Midbrain (tissue), 1 donor: Measurements from ENCODE around the gene KRTAP10-11.
"Not testable (repeated sequence)": the region's sequence is repeated elsewhere in the genome, so short reads cannot be mapped to it uniquely, and the experiment has no call there.

Experiments used
- DNase-seq: peaks from one replicate; lab custom pipeline; 2025; lab: John Stamatoyannopoulos, UW

Gene KRTAP10-11

GRCh38 chr21:44664691-44665090, 18.5 kb downstream of the KRTAP10-11 start:
- no peak for DNase-seq

DNA sequence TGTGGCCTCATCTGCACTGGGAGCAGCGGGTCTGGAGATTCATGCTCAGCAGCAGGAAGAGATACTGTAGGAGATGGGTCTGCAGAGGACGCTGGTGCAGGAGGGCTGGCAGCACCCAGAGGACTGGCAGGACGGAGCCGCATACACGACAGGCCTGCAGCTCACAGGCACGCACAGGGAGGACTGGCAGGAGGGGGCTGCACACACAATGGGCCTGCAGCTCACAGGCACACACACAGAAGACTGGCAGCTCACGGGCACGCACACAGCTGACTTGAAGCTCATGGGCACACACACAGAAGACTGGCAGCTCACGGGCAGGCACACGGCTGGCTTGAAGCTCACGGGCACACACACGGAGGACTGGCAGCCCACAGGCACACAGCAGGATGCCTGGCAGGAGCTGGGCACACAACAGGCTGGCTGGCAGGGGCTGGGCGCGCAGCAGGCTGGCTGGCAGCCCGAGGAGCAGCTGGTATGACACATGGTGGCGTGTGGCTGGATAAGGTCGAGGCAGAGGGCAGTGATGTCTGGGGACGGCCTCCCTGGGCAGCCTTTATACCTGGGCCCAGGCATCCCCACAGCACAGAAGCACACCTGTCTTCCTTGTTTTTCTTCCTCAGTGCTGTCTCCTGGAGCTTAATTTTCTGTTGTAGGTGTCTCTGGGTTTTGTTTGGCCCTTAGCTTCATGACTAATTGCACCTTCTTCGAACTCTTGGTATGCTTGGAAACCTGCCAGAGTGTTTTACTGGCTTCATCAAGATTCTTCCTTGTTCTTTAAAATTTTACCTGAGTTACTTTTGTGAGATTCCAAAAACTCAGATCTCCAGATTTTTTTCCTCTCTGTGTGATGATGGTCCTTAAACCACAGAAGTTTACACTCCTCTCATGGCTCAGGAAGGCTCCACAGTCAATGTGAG, 20.4 kb downstream of the KRTAP10-11 start, which contains the start of gene KRTAP12-2:
TSS of gene KRTAP12-2 (minus strand) at position 527 of the 920 bp plus-strand sequence. CDS start at position 486, 41 bp downstream.
- DNase-seq, result no peak

- DNase-seq, result no peak
Measured at GRCh38 chr21:44667612-44668011, 21.4 kb downstream of the KRTAP10-11 start.

DNA sequence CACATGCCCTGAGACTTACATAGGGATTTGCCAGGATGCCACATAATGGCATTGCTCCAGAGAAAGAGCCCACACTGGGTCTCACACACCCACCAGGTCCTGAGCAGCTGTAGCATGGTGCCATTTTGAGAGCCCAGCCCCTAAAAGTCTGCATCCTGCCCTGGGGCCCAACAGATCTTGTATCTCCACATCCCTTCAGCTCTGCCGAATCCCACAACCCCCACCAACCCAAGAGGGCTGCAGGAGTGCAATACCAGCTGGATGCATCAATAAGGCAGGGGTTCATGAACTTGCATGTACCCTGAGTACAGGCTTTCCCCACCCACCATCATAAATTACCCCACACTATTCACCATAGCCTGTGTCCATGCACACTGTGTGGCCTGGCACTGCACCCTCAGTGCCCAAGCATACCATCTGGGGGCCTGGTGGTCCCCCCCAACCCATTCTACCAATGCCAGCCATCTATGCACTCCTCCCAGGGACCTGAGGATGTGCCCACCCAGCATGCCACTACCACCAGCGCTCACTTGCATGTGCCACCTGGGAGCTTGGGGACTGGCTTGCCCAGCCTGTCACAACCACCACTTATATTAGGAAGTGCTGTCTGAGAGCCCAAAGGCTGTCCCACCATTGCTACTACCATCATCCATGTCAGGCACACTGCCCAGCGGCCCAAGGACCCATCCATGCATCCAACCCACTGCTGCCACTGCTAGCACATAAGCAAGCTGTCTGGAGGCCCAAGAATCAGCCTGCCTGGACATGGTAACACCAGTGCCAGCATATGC, 24.6 kb downstream of the KRTAP10-11 start:
- no peak for DNase-seq

GRCh38 chr21:44671911-44672310, 25.7 kb downstream of the KRTAP10-11 start:
- no peak for DNase-seq

GRCh38 chr21:44677881-44678280, 31.7 kb downstream of the KRTAP10-11 start:
- no peak for DNase-seq

DNA sequence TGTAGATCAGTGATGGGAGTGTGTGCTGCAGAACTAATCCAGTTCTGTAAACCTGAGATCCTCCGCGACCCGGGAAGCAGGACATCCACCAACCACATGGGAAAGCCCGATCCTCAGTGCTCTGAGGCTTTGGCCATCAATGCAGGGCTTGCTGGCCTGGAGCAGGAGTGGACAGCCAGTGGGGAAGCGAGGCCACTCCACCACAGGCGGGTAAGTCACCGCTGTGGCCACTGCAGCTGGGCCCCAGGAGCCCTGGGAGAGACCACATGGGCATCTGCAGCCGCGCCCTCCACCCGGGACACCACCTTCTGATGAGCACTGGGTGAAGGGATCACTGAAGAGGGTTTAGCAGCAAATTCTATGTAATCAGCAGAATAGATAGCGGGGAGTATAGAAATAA, 34.9 kb downstream of the KRTAP10-11 start:
- no peak for DNase-seq

DNA sequence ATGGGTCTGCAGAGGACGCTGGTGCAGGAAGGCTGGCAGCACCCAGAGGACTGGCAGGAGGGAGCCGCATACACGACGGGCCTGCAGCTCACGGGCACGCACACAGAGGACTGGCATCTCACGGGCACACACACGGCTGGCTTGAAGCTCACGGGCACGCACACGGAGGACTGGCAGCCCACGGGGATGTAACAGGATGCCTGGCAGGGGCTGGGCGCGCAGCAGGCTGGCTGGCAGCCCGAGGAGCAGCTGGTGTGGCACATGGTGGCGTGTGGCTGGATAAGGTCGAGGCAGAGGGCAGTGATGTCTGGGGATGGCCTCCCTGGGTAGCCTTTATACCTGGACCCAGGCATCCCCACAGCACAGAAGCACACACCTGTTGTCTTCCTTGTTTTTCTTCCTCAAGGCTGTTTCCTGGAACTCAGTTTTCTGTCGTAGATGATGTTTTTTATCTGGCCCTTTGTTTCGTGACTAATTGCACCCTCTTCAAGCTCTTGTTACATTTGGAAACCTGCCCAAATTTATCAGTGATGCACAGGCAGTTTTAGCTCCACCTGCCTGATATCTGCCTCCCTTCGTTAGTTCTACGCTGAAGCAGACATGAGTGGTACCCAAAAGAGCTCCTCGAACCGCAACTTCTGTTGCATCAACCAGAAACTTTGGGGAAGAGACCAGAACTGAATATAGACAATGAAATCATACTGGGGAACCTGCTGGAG, 35.8 kb downstream of the KRTAP10-11 start, which contains the start of gene KRTAP12-1:
TSS of gene KRTAP12-1 (minus strand) at position 303 of the 719 bp plus-strand sequence. CDS start at position 263, 40 bp downstream.
- DNase-seq, result no peak

DNA sequence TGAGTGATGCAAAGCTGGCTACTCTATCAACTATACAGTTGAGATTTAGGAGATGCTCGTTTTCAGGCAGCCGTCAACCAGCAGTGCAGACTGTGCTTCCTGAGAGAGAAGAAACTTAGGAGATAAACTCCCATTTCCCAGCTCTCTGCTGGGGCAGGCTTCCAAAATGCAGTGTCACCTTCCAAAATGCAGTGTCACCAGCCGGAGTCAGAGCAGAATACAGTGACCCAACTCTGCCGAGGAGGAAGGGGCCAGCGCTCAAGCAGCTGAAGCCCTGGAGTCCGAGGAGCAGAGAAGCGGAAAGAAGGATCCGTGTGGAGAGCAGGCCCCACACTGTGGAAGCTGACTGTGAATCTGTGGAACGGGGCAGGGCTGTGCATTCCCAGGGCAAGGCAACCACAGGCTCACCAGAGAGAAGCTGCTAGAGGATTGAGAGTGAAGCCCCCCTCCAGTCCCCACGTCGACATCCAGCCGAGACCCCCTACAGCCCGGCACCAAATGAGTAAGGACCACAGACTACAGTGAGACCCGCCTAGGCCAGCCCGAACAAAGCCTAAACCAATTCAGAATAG, 36.5 kb downstream of the KRTAP10-11 start:
- DNase-seq, result no peak

- no peak for DNase-seq
Measured at GRCh38 chr21:44684077-44684476, 37.9 kb downstream of the KRTAP10-11 start.

GRCh38 chr21:44684483-44684882, 38.3 kb downstream of the KRTAP10-11 start:
- DNase-seq, result no peak

DNA sequence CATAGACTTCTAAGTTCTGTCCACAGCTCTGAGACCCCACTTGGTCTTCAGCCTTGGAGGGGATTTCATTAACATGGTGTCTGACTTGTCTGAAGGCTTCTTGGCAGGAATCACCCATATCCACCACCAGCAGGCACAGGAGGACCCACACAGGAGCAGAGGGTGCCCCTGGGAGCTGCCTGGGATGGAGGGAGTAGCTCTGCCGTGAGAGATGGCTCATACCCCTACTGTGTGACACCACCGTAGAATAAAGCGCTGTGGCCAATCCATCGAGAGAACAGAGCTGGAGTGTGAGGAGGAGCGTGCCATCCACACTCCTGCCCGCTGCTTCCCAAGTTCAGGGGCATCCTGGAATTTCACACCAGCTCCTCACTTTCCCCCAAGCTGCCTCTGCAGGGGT, 38.8 kb downstream of the KRTAP10-11 start:
- not testable (repeated sequence) for DNase-seq

DNA sequence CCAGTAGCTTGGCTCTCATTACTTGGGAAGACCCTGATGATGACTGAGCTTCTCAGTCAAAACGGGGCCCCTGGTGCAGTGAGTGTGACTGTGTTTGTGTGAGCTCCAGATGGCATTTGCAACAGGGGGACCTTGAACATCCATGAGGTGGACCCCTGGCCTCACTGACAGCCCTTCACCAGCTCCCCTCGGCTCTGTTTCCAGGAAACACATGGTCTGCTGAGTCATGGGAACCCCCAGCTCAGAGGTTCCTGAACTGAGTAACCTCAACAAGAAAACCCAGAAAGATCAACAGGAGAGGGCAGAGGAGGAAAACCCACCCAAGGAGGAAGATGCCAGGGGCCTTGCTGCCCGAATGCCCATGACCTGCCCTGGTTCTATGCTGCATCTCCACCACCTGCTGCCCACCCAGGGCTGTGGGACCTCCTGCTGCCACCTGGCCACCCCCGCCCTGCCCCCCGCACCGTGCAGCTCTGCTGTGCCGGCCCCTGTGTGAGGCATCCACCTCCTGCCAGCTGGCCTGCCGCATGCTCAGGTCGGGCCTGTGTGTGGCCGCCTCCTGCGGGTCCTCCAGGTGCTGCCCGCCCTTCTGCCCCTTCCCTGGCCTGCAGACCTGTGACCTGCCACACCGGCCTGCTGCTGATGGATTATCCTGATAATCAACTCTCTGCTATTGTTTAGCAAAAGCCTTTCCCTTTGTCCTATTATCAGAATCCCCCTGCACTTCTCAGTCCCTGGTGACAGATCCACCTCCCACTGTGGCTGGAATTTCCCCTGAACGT, 40.0 kb downstream of the KRTAP10-11 start:
- DNase-seq, result no peak

DNA sequence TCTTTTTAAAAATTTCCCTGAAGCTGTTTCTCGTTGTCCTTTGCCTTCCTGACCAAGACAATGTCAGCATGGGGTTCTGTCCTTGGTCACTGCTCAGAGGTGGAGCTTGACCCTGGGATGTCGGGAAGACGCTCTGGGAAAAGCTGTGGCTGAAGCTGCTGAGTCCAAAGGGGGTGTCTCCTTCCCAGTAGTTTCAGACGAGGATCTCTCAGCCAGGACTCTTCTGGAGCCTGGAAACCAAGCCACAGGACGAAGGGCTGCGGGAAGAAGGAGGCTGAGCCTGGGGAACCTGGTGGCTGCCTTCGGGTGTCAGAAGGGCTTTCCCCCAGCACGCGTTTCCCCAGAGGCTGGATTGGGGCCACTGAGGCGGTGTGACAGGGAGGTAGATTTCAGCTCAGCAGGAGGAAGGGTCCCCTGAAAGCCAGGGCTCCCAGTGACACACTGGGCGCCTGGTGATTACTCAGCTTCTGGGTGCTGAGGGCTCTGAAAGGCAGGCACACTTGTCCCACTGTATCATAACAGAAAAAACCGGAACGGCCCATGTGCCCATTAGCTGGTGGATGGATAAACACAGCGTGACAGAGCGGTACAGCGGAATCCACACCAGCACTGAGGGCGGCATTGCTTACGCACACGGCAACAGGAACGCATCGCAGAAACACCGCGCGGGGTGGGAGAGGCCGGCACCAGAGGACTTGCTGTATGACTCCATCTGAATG, 40.8 kb downstream of the KRTAP10-11 start:
- DNase-seq, result no peak

GRCh38 chr21:44687671-44688070, 41.5 kb downstream of the KRTAP10-11 start:
- DNase-seq, result no peak

- DNase-seq, result not testable (repeated sequence)
Measured at GRCh38 chr21:44689740-44690139, 43.5 kb downstream of the KRTAP10-11 start.

GRCh38 chr21:44691686-44692085, 45.5 kb downstream of the KRTAP10-11 start:
- DNase-seq, result no peak

DNA sequence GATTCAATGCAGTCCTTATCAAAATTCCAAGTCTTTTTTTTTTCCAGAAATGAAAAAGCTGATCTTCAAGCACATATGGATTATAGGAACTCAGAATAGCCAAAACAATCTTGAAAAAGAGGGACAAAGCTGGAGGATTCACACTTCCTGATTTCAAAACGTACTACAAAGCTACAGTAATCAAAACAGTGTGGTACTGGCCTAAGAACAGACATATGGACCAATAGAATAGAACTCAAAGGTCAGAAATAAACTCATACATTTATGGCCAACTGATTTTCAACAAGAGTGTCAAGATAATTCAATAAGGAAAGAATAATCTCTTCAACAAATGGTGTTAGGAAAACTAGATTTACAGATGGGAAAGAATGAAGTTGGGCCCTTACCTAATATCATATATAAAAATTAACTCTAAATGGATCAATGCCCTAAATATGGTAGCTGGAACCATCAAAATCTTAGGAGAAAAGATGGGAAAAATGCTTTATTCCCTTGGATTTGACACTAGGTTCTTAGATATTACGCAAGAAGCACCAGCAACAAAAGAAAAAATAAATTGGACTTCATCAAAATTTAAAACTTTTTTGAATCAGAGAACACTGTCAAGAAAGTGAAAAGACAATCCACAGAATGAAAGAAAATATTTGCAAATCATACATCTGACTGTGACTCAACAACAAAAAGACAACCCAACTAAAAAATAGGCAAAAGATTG, 46.7 kb downstream of the KRTAP10-11 start:
- no peak for DNase-seq

GRCh38 chr21:44694776-44695175, 48.6 kb downstream of the KRTAP10-11 start:
- DNase-seq, result no peak
